SU-DHL-6 (cell line): ENCODE measurements around the gene OPN1MW3.
"Not testable (repeated sequence)": the region's sequence is repeated elsewhere in the genome, so short reads cannot be mapped to it uniquely, and the experiment has no call there.

Source experiments
- EZH2phosphoT487 ChIP-seq: fragments of 200-600 bp; sonication (generic), shearing (Covaris generic); conservative IDR thresholded peaks from 2 replicates; pipeline ENCODE4 v1.6.1; 2018; ENCODE audit warnings: mild to moderate bottlenecking, antibody characterized with exemption, low read length, moderate library complexity, mixed read lengths
- TF ChIP-seq, protein P1 (sequence below): fragments of 200-600 bp; sonication (generic); IDR thresholded peaks from one replicate; pipeline ENCODE4 v1.5.1; 2017; ENCODE audit warnings: antibody characterized with exemption, mild to moderate bottlenecking, low read length, moderate library complexity; ENCODE audit not compliant: insufficient read depth, poor library complexity, severe bottlenecking

DNA sequence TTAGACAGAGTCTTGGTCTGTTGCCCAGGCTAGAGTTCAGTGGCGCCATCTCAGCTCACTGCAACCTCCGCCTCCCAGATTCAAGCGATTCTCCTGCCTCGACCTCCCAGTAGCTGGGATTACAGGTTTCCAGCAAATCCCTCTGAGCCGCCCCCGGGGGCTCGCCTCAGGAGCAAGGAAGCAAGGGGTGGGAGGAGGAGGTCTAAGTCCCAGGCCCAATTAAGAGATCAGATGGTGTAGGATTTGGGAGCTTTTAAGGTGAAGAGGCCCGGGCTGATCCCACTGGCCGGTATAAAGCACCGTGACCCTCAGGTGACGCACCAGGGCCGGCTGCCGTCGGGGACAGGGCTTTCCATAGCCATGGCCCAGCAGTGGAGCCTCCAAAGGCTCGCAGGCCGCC is 37.9 kb upstream of the OPN1MW3 start, which contains the start of gene OPN1MW2:
- TF ChIP-seq, protein P1, sequence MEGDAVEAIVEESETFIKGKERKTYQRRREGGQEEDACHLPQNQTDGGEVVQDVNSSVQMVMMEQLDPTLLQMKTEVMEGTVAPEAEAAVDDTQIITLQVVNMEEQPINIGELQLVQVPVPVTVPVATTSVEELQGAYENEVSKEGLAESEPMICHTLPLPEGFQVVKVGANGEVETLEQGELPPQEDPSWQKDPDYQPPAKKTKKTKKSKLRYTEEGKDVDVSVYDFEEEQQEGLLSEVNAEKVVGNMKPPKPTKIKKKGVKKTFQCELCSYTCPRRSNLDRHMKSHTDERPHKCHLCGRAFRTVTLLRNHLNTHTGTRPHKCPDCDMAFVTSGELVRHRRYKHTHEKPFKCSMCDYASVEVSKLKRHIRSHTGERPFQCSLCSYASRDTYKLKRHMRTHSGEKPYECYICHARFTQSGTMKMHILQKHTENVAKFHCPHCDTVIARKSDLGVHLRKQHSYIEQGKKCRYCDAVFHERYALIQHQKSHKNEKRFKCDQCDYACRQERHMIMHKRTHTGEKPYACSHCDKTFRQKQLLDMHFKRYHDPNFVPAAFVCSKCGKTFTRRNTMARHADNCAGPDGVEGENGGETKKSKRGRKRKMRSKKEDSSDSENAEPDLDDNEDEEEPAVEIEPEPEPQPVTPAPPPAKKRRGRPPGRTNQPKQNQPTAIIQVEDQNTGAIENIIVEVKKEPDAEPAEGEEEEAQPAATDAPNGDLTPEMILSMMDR: not testable (repeated sequence)
- TF ChIP-seq EZH2phosphoT487: not testable (repeated sequence)
